VCaP (cell line): ENCODE measurements around the gene LTBP1.

Experiments used
- H3K27ac ChIP-seq: fragments of 450-650 bp; 2 replicates; pipeline ENCODE4 v1.5.1; 2017
- CTCF ChIP-seq: fragments of 450-650 bp; conservative IDR thresholded peaks from 2 replicates; pipeline ENCODE4 v1.5.1; 2017; ENCODE audit warnings: mild to moderate bottlenecking, moderate library complexity

LTBP1 gene

GRCh38 chr2:32932825-32933755 is 13.7 kb upstream of the LTBP1 start:
- TF ChIP-seq CTCF = no peak
- no peak overlapping the region for H3K27ac ChIP-seq

- H3K27ac ChIP-seq = no peak overlapping the region
- TF ChIP-seq CTCF = no peak
Observed at GRCh38 chr2:32933756-32934095, 13.0 kb upstream of the LTBP1 start.

GRCh38 chr2:32937602-32938448 is 8.9 kb upstream of the LTBP1 start:
- TF ChIP-seq CTCF = no peak
- H3K27ac ChIP-seq = peak overlapping the region; percentile 69

- TF ChIP-seq CTCF = no peak
- H3K27ac ChIP-seq = peak overlapping the region; percentile 69
Observed at GRCh38 chr2:32938934-32939333, 7.8 kb upstream of the LTBP1 start.

GRCh38 chr2:32940316-32940997 is 6.3 kb upstream of the LTBP1 start:
- H3K27ac ChIP-seq = no peak overlapping the region
- no peak for TF ChIP-seq CTCF

GRCh38 chr2:32941944-32942690 is 4.6 kb upstream of the LTBP1 start:
- peak overlapping the region; percentile 47 for H3K27ac ChIP-seq
- no peak for TF ChIP-seq CTCF
